Liver (tissue), 2 donors: ENCODE results near the gene CUL5.

Experiments used
- YY1 ChIP-seq: IDR thresholded peaks from 2 replicates; pipeline ENCODE4 v1.6.1; 2016; ENCODE audit warnings: antibody characterized with exemption, mild to moderate bottlenecking
- TF ChIP-seq, protein P1 (sequence below): fragments of 150-350 bp; IDR thresholded peaks from 2 replicates; pipeline ENCODE4 v1.5.1; 2017; ENCODE audit warnings: improper control_type of control experiment, low read depth, low read length; ENCODE audit not compliant: missing input control
- TF ChIP-seq, protein P2 (sequence below): IDR thresholded peaks from 2 replicates; pipeline ENCODE4 v1.6.1; 2016; ENCODE audit warnings: antibody characterized with exemption, mild to moderate bottlenecking
- donor health status: healthy.

DNA sequence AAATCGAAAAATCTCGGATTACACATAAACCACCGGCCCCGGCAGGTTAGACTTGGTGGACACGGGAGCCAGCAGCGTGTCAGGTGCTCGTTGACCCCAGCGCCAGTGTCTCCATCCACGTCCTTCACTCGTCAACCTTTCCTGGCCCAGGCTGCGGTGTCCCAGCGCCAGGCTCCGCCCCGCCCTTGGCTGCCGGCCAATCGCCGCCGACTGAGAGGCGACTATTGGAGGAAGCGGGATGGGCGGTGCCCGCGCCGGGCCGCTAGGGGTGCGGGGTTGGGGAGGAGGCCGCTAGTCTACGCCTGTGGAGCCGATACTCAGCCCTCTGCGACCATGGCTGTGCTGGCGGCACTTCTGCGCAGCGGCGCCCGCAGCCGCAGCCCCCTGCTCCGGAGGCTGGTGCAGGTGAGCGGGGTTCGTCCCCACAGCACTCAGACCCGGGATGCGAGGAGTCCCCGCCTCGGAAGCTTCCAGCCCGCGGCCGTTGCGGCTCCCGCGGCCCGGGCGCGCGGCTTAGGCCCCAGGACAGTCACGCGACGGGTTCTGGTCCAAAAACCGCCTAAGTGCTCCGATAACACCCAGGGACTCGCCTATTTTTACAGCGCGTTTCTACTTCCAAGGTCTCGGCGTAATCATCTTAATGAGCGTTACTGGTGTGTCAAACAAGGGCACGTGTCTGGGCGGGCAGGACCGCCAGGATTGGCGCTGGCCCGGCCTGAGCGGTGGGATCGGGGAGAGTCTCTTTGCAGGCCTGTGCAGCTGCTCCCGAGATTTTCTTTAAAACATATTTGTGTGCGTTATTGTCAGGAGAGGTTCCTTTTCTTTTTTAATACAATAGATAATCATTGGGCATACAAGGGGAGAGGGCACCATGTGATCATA, 112.8 kb downstream of the CUL5 start, which contains the start of gene ACAT1:
- TF ChIP-seq YY1: peak; percentile 85
- TF ChIP-seq, protein P1, sequence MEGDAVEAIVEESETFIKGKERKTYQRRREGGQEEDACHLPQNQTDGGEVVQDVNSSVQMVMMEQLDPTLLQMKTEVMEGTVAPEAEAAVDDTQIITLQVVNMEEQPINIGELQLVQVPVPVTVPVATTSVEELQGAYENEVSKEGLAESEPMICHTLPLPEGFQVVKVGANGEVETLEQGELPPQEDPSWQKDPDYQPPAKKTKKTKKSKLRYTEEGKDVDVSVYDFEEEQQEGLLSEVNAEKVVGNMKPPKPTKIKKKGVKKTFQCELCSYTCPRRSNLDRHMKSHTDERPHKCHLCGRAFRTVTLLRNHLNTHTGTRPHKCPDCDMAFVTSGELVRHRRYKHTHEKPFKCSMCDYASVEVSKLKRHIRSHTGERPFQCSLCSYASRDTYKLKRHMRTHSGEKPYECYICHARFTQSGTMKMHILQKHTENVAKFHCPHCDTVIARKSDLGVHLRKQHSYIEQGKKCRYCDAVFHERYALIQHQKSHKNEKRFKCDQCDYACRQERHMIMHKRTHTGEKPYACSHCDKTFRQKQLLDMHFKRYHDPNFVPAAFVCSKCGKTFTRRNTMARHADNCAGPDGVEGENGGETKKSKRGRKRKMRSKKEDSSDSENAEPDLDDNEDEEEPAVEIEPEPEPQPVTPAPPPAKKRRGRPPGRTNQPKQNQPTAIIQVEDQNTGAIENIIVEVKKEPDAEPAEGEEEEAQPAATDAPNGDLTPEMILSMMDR: peak; percentile 43
- TF ChIP-seq, protein P2, sequence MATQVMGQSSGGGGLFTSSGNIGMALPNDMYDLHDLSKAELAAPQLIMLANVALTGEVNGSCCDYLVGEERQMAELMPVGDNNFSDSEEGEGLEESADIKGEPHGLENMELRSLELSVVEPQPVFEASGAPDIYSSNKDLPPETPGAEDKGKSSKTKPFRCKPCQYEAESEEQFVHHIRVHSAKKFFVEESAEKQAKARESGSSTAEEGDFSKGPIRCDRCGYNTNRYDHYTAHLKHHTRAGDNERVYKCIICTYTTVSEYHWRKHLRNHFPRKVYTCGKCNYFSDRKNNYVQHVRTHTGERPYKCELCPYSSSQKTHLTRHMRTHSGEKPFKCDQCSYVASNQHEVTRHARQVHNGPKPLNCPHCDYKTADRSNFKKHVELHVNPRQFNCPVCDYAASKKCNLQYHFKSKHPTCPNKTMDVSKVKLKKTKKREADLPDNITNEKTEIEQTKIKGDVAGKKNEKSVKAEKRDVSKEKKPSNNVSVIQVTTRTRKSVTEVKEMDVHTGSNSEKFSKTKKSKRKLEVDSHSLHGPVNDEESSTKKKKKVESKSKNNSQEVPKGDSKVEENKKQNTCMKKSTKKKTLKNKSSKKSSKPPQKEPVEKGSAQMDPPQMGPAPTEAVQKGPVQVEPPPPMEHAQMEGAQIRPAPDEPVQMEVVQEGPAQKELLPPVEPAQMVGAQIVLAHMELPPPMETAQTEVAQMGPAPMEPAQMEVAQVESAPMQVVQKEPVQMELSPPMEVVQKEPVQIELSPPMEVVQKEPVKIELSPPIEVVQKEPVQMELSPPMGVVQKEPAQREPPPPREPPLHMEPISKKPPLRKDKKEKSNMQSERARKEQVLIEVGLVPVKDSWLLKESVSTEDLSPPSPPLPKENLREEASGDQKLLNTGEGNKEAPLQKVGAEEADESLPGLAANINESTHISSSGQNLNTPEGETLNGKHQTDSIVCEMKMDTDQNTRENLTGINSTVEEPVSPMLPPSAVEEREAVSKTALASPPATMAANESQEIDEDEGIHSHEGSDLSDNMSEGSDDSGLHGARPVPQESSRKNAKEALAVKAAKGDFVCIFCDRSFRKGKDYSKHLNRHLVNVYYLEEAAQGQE: peak; percentile 90
